ENCODE data around the gene SUPT4H1.

Gene SUPT4H1

DNA sequence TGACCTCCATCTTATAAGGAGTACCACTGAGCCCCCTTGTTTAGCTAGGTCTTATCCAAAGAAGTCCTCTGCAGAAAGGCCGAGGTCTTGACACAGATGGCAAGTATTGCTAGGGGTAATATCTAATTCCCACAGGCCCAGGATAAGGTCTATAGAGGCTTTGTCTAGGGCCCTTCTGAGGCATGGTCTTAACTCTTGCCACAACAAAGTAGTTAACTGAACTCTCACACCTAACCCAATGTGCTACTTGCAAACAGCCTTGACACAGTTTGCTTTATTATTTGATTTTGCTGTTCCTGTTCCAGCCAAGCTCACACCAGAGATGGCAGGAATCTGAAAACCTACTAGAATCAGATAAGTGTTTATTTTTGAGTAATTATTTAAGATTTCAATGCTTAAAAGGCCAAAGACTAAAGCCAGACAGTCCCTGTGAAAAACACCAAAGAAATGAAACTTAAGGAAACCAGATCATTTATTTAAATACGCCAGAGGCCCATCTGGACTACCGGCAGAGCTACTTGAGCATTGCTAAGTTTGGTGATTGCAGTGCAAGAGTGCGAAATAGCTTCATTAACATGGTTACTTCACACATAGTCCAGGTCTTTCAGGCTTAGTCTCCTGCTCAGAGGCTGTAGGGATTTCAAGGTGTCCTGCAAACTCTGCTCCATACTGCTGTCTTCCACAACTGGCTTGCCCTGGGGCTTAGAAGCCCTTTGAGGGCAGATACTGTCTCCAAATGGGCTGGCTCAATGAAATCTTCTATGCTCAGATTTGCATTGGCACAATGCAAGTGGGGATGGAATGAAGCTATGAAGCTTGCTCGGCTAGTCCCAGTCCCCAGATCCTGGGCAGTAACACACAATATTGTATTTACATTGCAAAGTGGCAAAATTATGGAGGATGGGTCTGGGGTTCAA lies 28.5 kb upstream of the SUPT4H1 start:
- DNase-seq = no peak

DNA sequence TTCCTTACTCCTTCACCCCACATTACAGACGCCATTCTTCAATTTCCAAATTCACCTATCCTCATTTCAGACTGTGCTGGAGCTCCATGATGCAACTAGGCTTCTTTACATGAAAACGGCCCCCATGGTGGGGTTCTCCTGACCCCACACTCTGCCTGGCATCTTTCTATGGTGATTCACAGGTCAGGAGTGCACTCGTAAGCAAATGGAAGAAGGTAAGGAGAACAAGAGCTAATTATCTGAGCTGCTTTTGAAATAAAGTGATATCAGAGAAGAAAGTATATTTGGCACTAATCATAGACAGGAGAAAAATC lies 27.5 kb upstream of the SUPT4H1 start:
- no peak for DNase-seq

- no peak for DNase-seq
These were observed 26.9 kb upstream of the SUPT4H1 start for GRCh38 chr17:58378733-58379510.

- DNase-seq = no peak
These were observed 25.7 kb upstream of the SUPT4H1 start for GRCh38 chr17:58377661-58378060.

DNA sequence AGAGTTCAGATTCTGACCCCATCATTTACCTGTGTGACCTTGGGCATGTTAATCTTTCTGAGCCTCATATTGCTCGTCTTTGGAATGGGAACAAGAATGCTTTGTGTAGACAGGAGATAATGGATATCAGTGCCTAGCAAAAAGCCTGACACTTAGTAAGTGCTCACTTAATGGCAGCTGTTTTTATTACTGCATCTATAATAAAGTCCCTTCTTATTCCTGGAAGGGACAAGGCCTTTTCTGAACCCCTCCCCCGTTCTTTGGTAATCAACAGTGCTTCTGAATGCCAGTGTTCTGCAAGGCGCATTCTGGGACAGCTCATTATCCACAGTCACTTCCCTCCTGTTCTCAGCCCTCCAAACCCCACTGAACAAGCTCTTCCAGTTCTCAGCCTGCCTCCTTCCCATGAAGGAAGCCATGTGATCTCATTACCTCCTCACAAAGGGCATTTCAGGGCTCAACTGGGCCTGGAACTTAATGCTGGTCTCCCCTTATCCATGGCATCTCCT lies 25.1 kb upstream of the SUPT4H1 start:
- DNase-seq = no peak

DNA sequence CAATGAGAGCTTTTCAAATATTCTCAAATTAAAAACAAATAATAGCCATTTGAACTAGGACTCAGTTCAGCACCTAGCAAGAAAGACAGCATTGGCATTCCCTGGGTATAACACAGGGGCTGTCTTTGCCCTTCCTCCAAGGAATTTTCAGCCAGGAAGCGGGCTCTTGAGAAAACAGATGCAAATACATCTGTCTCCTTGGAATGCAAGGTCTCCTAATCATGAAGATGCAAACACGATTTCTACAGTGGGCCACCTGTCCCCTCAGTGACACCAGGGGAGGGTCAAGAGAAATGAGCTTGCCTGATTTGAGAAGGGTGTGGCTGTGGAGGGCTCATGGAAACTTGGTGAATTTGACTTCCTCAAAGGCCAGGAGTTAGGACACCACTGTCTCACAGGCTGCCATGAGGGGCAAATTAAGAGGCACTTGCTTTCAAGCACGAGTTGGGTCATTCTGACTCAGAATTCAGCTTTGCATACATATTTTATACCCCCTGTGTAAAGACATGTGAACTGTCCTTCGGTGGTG lies 24.5 kb upstream of the SUPT4H1 start:
- DNase-seq = no peak

GRCh38 chr17:58375811-58376210 lies 23.8 kb upstream of the SUPT4H1 start:
- no peak for DNase-seq

DNA sequence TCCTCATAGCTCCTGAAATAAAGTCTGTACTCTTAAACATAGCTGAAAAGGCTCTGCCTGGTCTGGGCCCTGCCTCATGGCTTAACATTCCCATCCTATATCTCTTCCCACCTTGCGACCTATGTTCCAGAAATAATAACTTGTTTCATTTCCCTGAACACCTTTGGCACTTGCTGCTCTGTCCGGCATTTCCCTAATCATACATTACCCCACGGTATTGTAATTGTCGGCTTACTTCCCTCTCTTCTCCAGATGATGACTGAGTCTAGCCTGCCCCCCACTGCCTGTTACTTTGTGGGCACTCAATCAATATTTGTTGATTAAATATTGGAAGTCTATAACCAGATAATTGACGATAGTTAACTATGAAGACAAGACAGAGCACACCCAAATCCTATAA lies 23.3 kb upstream of the SUPT4H1 start:
- no peak for DNase-seq

- DNase-seq = no peak
These were observed 21.9 kb upstream of the SUPT4H1 start for GRCh38 chr17:58373923-58374322.

GRCh38 chr17:58373003-58373402 lies 21.0 kb upstream of the SUPT4H1 start:
- no peak for DNase-seq

GRCh38 chr17:58371300-58371950 lies 19.4 kb upstream of the SUPT4H1 start:
- DNase-seq = no peak

- DNase-seq = no peak
These were observed 18.7 kb upstream of the SUPT4H1 start for GRCh38 chr17:58370716-58371115.

DNA sequence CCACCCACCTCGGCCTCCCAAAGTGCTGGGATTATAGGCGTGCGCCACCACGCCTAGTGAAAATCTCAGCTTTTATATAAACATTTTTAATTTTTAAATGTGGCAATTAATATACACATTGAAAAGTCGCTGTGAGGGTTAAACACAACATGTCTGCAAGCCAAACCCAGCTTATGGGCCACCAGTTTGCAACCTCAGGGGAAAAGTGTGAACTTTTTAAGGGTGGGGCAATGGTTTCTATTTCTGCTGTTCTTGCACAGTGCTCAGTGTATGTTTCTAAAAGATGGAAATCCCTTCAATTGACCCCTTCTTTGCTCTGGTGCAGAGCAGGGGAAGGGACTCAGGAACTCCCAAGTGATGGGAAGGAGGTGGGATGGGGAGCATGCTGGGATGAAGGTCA lies 18.3 kb upstream of the SUPT4H1 start:
- no peak for DNase-seq

GRCh38 chr17:58369214-58370031 lies 17.4 kb upstream of the SUPT4H1 start:
- no peak for DNase-seq

- no peak for DNase-seq
These were observed 16.8 kb upstream of the SUPT4H1 start for GRCh38 chr17:58368860-58369213.

DNA sequence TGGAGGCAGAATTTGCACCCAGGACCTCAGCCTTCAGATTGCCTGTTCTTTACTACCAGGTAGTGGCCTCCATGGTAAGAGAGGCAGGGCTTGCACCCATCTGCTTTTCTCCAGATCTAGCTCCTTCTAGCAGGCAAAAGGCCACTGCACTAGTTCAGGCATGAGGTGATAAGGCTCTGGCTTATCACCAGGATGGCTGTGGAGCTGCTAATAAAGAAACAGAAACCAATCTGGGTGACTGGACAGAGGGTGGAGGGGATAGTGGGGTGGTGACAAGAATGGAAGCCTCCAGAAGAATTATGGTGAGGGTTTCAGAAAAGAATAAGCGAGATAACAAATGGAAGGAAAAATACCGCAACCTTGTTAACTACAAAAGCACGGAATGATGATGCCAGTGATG lies 15.5 kb upstream of the SUPT4H1 start:
- DNase-seq = no peak

DNA sequence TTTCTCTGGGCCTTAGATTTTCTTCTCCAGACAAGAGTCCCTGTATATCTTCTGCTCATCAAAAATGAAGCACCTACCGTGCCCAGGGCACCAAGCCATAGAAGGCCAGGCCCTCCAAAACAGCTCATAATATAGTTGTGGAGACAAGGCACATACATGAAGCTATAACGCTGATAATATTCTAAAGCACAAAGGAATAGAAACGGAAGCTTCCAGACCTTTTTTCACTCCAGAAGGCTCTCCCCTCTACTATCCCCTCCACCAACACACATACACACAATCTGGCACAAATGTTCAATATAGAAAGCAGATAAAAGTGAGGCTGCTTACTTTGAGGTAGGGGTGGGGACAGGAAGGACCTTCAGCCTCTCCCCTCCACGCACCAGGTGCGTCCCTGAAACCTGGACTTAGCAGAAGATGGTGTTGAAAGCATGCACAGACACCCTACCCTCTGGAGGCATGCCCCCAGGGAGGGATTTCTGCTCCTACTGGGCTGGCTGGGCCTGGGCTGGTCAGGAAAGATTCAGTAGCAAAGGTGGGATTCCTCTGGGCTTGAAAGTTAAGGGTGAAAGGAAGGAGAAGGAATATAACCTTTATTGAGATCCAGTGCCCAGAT lies 14.1 kb upstream of the SUPT4H1 start:
- no peak for DNase-seq

DNA sequence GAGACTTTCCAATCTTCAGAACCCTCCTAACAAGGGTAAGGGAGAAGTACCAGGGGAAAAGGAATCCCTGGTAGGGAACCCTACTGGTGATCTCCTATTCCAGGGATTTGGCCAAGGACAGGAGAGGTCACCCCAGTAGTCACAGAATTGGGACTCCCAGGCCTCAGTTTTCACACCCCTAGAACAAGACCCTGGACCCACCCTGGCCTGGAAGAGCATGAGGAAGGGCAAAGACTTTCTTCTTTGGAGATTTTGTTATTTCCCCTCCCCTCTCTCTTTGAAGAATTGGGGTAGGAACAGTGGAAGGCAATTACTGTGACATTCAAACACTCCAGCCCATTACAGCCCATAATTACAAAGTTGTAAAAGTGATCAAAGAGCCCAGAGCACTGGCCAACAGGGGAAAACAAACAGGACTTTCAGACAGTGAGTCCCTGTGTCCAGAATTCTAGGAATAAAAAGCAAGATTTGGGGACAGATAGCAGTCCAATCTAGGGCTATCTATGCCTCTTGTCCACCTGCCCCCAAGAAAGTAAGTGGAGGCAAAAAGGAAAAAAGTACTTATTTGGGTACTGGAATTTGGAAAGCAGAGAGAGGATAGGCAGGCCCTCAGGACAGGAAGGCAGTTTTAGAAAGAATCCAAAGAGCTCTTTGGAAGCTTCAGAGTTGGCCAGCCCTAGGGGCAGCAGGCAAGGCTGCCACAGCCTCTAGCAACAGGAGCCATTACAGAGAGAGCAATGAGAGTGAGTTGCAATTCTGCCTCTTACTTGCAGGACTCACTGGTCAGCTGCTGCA lies 13.4 kb upstream of the SUPT4H1 start:
- DNase-seq = no peak

GRCh38 chr17:58364270-58364942 lies 12.4 kb upstream of the SUPT4H1 start:
- DNase-seq = no peak

DNA sequence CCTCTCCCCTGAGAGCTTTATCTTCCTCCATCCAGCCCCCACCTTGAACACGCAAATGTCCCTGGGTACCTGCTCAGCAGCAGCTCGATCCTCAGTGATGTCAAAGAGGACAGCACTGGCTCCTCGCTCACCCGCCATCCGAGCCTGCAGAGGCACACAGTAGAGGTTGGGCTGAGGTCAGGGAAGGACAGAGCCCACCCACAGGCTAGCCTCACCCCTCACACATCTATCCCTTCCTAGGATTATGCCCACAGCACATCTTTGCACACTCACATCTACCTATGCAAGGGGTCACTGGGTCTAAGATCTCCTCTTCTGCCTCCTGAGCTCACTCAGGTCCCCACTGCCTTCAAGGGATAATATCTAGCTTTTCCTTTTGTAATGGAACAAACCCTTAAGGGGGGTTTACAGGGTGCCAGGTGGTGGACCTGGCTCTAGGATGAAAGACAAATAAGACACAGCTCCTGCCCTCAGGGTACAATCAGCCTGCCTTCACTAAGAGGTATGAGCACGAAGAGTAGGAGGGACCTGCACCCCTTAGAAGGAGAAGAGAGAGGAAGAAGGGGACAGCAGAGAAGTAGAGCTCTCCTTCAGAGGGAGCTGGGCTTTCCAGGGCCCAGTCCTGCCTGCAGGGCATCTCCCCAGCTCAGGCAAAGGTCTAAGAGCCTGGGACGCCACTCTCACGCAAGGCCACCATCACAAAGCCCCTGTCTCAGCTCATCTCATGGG lies 11.6 kb upstream of the SUPT4H1 start:
- no peak for DNase-seq

Measured in NCI-H1048 (cell line).